Osteoblast (primary cell): Measurements from ENCODE around the gene TGFB1. TPM values are rescaled to one million over a fixed set of nuclear protein-coding genes. Genes with fewer than 3 reads are reported as not detected.

Source experiments
- DNase-seq: peaks from one replicate; pipeline ENCODE4 v3.0.0; 2011; ENCODE audit warnings: low spot score, mixed read lengths; ENCODE audit not compliant: insufficient read length; ENCODE audit errors: missing footprints
- H2AFZ ChIP-seq: 2 replicates; pipeline ENCODE4 v1.6.0; 2011; ENCODE audit warnings: mild to moderate bottlenecking, low read length
- H3K27ac ChIP-seq: 2 replicates; pipeline ENCODE4 v1.5.1; 2011; ENCODE audit warnings: mild to moderate bottlenecking, low read depth, low read length, moderate library complexity
- H3K27me3 ChIP-seq: 2 replicates; pipeline ENCODE4 v1.6.0; 2012; ENCODE audit warnings: mild to moderate bottlenecking, control low read depth, inconsistent platforms, low read length, moderate library complexity; ENCODE audit not compliant: insufficient read depth
- H3K36me3 ChIP-seq: 2 replicates; pipeline ENCODE4 v1.5.1; 2011; ENCODE audit warnings: mild to moderate bottlenecking, low read length, control low read depth, moderate library complexity; ENCODE audit not compliant: insufficient read depth
- H3K4me1 ChIP-seq: 2 replicates; pipeline ENCODE4 v1.5.1; 2011; ENCODE audit warnings: mild to moderate bottlenecking, low read length, control low read depth, moderate library complexity; ENCODE audit not compliant: insufficient read depth
- H3K4me2 ChIP-seq: 2 replicates; pipeline ENCODE4 v1.6.0; 2011; ENCODE audit warnings: mild to moderate bottlenecking, low read length; ENCODE audit not compliant: insufficient read depth
- H3K4me3 ChIP-seq: fragments of 200-600 bp; sonication (generic); 3 replicates; pipeline ENCODE4 v1.5.1; 2012; ENCODE audit warnings: mild to moderate bottlenecking, low read length, inconsistent platforms; ENCODE audit not compliant: insufficient read depth
- H3K79me2 ChIP-seq: 2 replicates; pipeline ENCODE4 v1.6.0; 2012; ENCODE audit warnings: mild to moderate bottlenecking, low read length, control low read depth, inconsistent platforms; ENCODE audit not compliant: insufficient read depth
- H3K9me3 ChIP-seq: 2 replicates; pipeline ENCODE4 v1.5.1; 2011; ENCODE audit warnings: low read depth, low read length, control low read depth
- H4K20me1 ChIP-seq: 2 replicates; pipeline ENCODE4 v1.6.0; 2012; ENCODE audit warnings: mild to moderate bottlenecking, low read length, control low read depth; ENCODE audit not compliant: insufficient read depth
- CTCF ChIP-seq: IDR thresholded peaks from 2 replicates; pipeline ENCODE4 v1.5.1; 2011; ENCODE audit warnings: mild to moderate bottlenecking, low read depth, low read length, moderate library complexity; ENCODE audit errors: extremely low read depth
- total RNA-seq: library from RNA; depleted of rRNA; stranded (reverse); fragments of >200 nt; gene quantifications from 2 replicates; pipeline ENCODE4 v1.2.3, GENCODE V29; 2012

TGFB1 gene
- total RNA-seq, 1 donor = 17.4 TPM

GRCh38 chr19:41325947-41326706, 27.6 kb downstream of the TGFB1 start:
- H4K20me1 ChIP-seq = no peaks in the 10 kb centered on the region
- H2AFZ ChIP-seq = peak overlapping the region; percentile 16
- no peak for TF ChIP-seq CTCF
- H3K27ac ChIP-seq = peak overlapping the region; percentile 100
- H3K9me3 ChIP-seq = no peaks in the 10 kb centered on the region
- peaks cover 78% of the 10 kb centered on the region for H3K4me1 ChIP-seq
- peak; percentile 94 for DNase-seq
- peak overlapping the region; percentile 76 for H3K4me2 ChIP-seq
- no peaks in the 10 kb centered on the region for H3K27me3 ChIP-seq
- peaks cover 8% of the 10 kb centered on the region for H3K36me3 ChIP-seq
- H3K79me2 ChIP-seq = peaks cover 7% of the 10 kb centered on the region
- H3K4me3 ChIP-seq = peak overlapping the region; percentile 52

GRCh38 chr19:41325640-41325946, 28.1 kb downstream of the TGFB1 start:
- Histone ChIP-seq H4K20me1 (peaks cover 1% of the 10 kb centered on the region), H2AFZ (no peak overlapping the region), H3K36me3 (peaks cover 11% of the 10 kb centered on the region), H3K4me2 (peak overlapping the region; percentile 76), H3K79me2 (peaks cover 7% of the 10 kb centered on the region), H3K4me1 (peaks cover 78% of the 10 kb centered on the region), H3K27ac (peak overlapping the region; percentile 100), H3K27me3 (no peaks in the 10 kb centered on the region), H3K4me3 (peak overlapping the region; percentile 52), H3K9me3 (no peaks in the 10 kb centered on the region)
- DNase-seq = no peak
- TF ChIP-seq CTCF = no peak

- peaks cover 78% of the 10 kb centered on the region for H3K4me1 ChIP-seq
- no peaks in the 10 kb centered on the region for H3K27me3 ChIP-seq
- H4K20me1 ChIP-seq = peaks cover 6% of the 10 kb centered on the region
- H3K9me3 ChIP-seq = no peaks in the 10 kb centered on the region
- H2AFZ ChIP-seq = no peak overlapping the region
- H3K36me3 ChIP-seq = peaks cover 12% of the 10 kb centered on the region
- H3K79me2 ChIP-seq = peaks cover 7% of the 10 kb centered on the region
- H3K4me3 ChIP-seq = peak overlapping the region; percentile 52
- peak overlapping the region; percentile 100 for H3K27ac ChIP-seq
- no peak for TF ChIP-seq CTCF
- H3K4me2 ChIP-seq = peak overlapping the region; percentile 76
- peak; percentile 96 for DNase-seq
Observed at GRCh38 chr19:41324921-41325639, 28.6 kb downstream of the TGFB1 start.

- no peak for TF ChIP-seq CTCF
- Histone ChIP-seq H3K4me3 (peak overlapping the region; percentile 5), H3K4me1 (peaks cover 78% of the 10 kb centered on the region), H3K4me2 (peak overlapping the region; percentile 76), H3K36me3 (peaks cover 16% of the 10 kb centered on the region), H3K9me3 (no peaks in the 10 kb centered on the region), H4K20me1 (peaks cover 11% of the 10 kb centered on the region), H2AFZ (no peak overlapping the region), H3K27me3 (no peaks in the 10 kb centered on the region), H3K79me2 (peaks cover 7% of the 10 kb centered on the region), H3K27ac (peak overlapping the region; percentile 100)
- DNase-seq = no peak
Observed at GRCh38 chr19:41324231-41324702, 29.5 kb downstream of the TGFB1 start.
